Measurements from ENCODE around the gene FOXP1. TPM values are rescaled to one million over a fixed set of nuclear protein-coding genes. Genes with fewer than 3 reads are reported as not detected.
A peak's percentile ranks its signal among the peaks of the same experiment; 100 is the strongest.

Gene FOXP1
- total and polyA plus RNA-seq, 2 donors (not counting 1 experiment from before 2014, with no cell fraction given): 91.1 to 508 TPM

- no peaks in the 10 kb centered on the region for H3K9me3 Mint-ChIP-seq (ENCODE audit: insufficient read depth)
- TF ChIP-seq EZH2 (IDR thresholded peaks at IDR 0.05; ENCODE audit: borderline replicate concordance, insufficient read depth, low read depth, low read length, poor library complexity, severe bottlenecking) (no peak), CTCF (IDR thresholded peaks at IDR 0.05) (no peak)
- DNase-seq: peak; percentile 54
- no peaks in the 10 kb centered on the region for H3K27me3 Mint-ChIP-seq
- Histone ChIP-seq H3K4me2 (replicated peaks; ENCODE audit: low read depth, low read length, poor library complexity, severe bottlenecking) (peak overlapping the region; percentile 81), H3K27me3 (replicated peaks in 1 of 4; ENCODE audit: control extremely low read depth in 1 of 4, control insufficient read depth in 3 of 4, insufficient read depth in 4 of 4, low read length in 3 of 4) (peaks cover 0 to 4% (median 1%) of the 10 kb centered on the region in 4 experiments), H3K4me3 (ENCODE audit: control extremely low read depth in 1 of 5, extremely low read depth in 1 of 5, insufficient read depth in 1 of 5, low read depth in 2 of 5, low read length in 4 of 5) (peak overlapping the region in 4 of 5 experiments; percentile 63 to 92 (median 92)), H4K20me1 (ENCODE audit: control insufficient read depth, insufficient read depth, low read length, poor library complexity, severe bottlenecking) (no peaks in the 10 kb centered on the region), H3K4me1 (ENCODE audit: control insufficient read depth in 2 of 2, insufficient read depth in 2 of 2, low read length in 2 of 2) (peaks cover 19 to 38% of the 10 kb centered on the region in 2 donors), H3K36me3 (replicated peaks in 1 of 2; ENCODE audit: control extremely low read depth in 1 of 2, control insufficient read depth in 1 of 2, extremely low read depth in 1 of 2, insufficient read depth in 2 of 2, low read length in 1 of 2) (no peaks in the 10 kb centered on the region), H2AFZ (ENCODE audit: insufficient read depth, low read depth, low read length, poor library complexity, severe bottlenecking) (peak overlapping the region; percentile 60), H3K27ac (ENCODE audit: low read length in 2 of 2) (peak overlapping the region; percentile 70 to 97), H3K9ac (ENCODE audit: low read length) (peak overlapping the region; percentile 93), H3K79me2 (ENCODE audit: control insufficient read depth, insufficient read depth, low read length) (peaks cover 25% of the 10 kb centered on the region), H3K9me3 (ENCODE audit: control extremely low read depth in 1 of 3, control insufficient read depth in 2 of 3, insufficient read depth in 1 of 3, low read length in 2 of 3) (no peaks in the 10 kb centered on the region)
- H3K4me3 Mint-ChIP-seq: peak overlapping the region; percentile 96
- WGBS (ENCODE audit: insufficient coverage): no CpG with 5 or more reads among the region's 5 CpGs
- ATAC-seq (ENCODE audit: low read depth): no peak
- H3K27ac Mint-ChIP-seq: peak overlapping the region; percentile 89
- POLR2A ChIA-PET: interaction anchor here (0.7 to 1.4 kb wide), 2 partner anchors 21 to 194 kb away, joined by 3 read pairs; no protein-coding TSS in a partner anchor
- H3K4me1 Mint-ChIP-seq: peaks cover 38% of the 10 kb centered on the region
- CTCF ChIA-PET: interaction anchor here (0.6 to 3.5 kb wide), 20 partner anchors 11 to 1622 kb away, joined by 3 to 24 read pairs (median 4); no protein-coding TSS in a partner anchor
- intact Hi-C loops (cut with micrococcal nuclease): loop anchor here (1.0 to 10.0 kb wide), 5 partner anchors 42 to 1053 kb away; no protein-coding TSS in a partner anchor
Measured at GRCh38 chr3:71585131-71585530, 1.6 kb upstream of the FOXP1 start.

GRCh38 chr3:71584394-71585011 is 975 bp upstream of the FOXP1 start:
- CTCF ChIA-PET: interaction anchor here (0.6 to 3.5 kb wide), 10 partner anchors 16 to 1034 kb away, joined by 3 to 24 read pairs (median 5); no protein-coding TSS in a partner anchor
- H3K4me1 ChIP-seq (ENCODE audit: control insufficient read depth in 2 of 2, insufficient read depth in 2 of 2, low read length in 2 of 2): peaks cover 19 to 42% of the 10 kb centered on the region in 2 donors
- peak overlapping the region; percentile 89 for H3K27ac Mint-ChIP-seq
- peaks cover 31% of the 10 kb centered on the region for H3K79me2 ChIP-seq (ENCODE audit: control insufficient read depth, insufficient read depth, low read length)
- H3K36me3 ChIP-seq (replicated peaks in 1 of 2; ENCODE audit: control extremely low read depth in 1 of 2, control insufficient read depth in 1 of 2, extremely low read depth in 1 of 2, insufficient read depth in 2 of 2, low read length in 1 of 2): no peaks in the 10 kb centered on the region
- H3K27me3 Mint-ChIP-seq: no peaks in the 10 kb centered on the region
- H3K27ac ChIP-seq (ENCODE audit: low read length in 2 of 2): peak overlapping the region; percentile 70 to 97
- H3K27me3 ChIP-seq (replicated peaks in 1 of 4; ENCODE audit: control extremely low read depth in 1 of 4, control insufficient read depth in 3 of 4, insufficient read depth in 4 of 4, low read length in 3 of 4): peaks cover 0 to 9% (median 3%) of the 10 kb centered on the region in 4 experiments
- peak overlapping the region; percentile 81 for H3K4me2 ChIP-seq (replicated peaks; ENCODE audit: low read depth, low read length, poor library complexity, severe bottlenecking)
- POLR2A ChIA-PET: interaction anchor here (0.5 to 2.6 kb wide), 5 partner anchors 20 to 520 kb away, joined by 3 to 22 read pairs (median 3); no protein-coding TSS in a partner anchor
- peak overlapping the region; percentile 60 for H2AFZ ChIP-seq (ENCODE audit: insufficient read depth, low read depth, low read length, poor library complexity, severe bottlenecking)
- H3K9ac ChIP-seq (ENCODE audit: low read length): peak overlapping the region; percentile 93
- no peaks in the 10 kb centered on the region for H4K20me1 ChIP-seq (ENCODE audit: control insufficient read depth, insufficient read depth, low read length, poor library complexity, severe bottlenecking)
- DNase-seq: peak; percentile 65
- H3K4me3 Mint-ChIP-seq: peak overlapping the region; percentile 96
- H3K9me3 ChIP-seq (ENCODE audit: control extremely low read depth in 1 of 3, control insufficient read depth in 2 of 3, insufficient read depth in 1 of 3, low read length in 2 of 3): no peaks in the 10 kb centered on the region
- intact Hi-C loops (cut with micrococcal nuclease): loop anchor here (1.0 to 10.0 kb wide), 5 partner anchors 42 to 1052 kb away; no protein-coding TSS in a partner anchor
- no peak for ATAC-seq (ENCODE audit: low read depth)
- H3K9me3 Mint-ChIP-seq (ENCODE audit: insufficient read depth): no peaks in the 10 kb centered on the region
- peak overlapping the region; percentile 63 to 92 (median 91) for H3K4me3 ChIP-seq (ENCODE audit: control extremely low read depth in 1 of 5, extremely low read depth in 1 of 5, insufficient read depth in 1 of 5, low read depth in 2 of 5, low read length in 4 of 5)
- H3K4me1 Mint-ChIP-seq: peaks cover 40% of the 10 kb centered on the region
- WGBS (ENCODE audit: insufficient coverage): 0% methylated on average over 12 of the region's 18 CpGs
- TF ChIP-seq EZH2 (IDR thresholded peaks at IDR 0.05; ENCODE audit: borderline replicate concordance, insufficient read depth, low read depth, low read length, poor library complexity, severe bottlenecking): no peak
- TF ChIP-seq CTCF (IDR thresholded peaks at IDR 0.05): no peak

Data from B cell (primary cell).